Loucy (cell line): Measurements from ENCODE around the gene PACSIN3.

ENCODE experiments used
- H2AFZ ChIP-seq: fragments of 200-600 bp; sonication (generic); 2 replicates; pipeline ENCODE4 v1.6.0; 2016; ENCODE audit warnings: antibody characterized with exemption, mild to moderate bottlenecking, low read length, moderate library complexity
- H3F3A ChIP-seq: fragments of 200-600 bp; 2 replicates; pipeline ENCODE4 v1.6.0; 2016; ENCODE audit warnings: antibody characterized with exemption, low read depth, mild to moderate bottlenecking
- H3K27me3 ChIP-seq: fragments of 200-600 bp; sonication (generic); 2 replicates; pipeline ENCODE4 v1.6.1; 2014; ENCODE audit warnings: low read length, mild to moderate bottlenecking; ENCODE audit not compliant: insufficient read depth, poor library complexity, severe bottlenecking
- H3K36me3 ChIP-seq: fragments of 200-600 bp; sonication (generic); 2 replicates; pipeline ENCODE4 v1.6.1; 2016; ENCODE audit warnings: low read length; ENCODE audit not compliant: insufficient read depth
- H3K4me1 ChIP-seq: fragments of 200-600 bp; sonication (generic); 2 replicates; pipeline ENCODE4 v1.5.1; 2014; ENCODE audit warnings: low read length, mild to moderate bottlenecking; ENCODE audit not compliant: insufficient read depth, poor library complexity, severe bottlenecking
- H3K4me2 ChIP-seq: fragments of 200-600 bp; sonication (generic); 2 replicates; pipeline ENCODE4 v1.6.0; 2014; ENCODE audit warnings: antibody characterized with exemption, low read length, low read depth, mild to moderate bottlenecking; ENCODE audit not compliant: poor library complexity, severe bottlenecking
- H3K4me3 ChIP-seq: fragments of 200-600 bp; sonication (generic); 2 replicates; pipeline ENCODE4 v1.5.1; 2014; ENCODE audit warnings: low read length, mild to moderate bottlenecking, mixed read lengths; ENCODE audit not compliant: poor library complexity, severe bottlenecking
- H3K79me2 ChIP-seq: fragments of 200-600 bp; sonication (generic); 2 replicates; pipeline ENCODE4 v1.6.1; 2014; ENCODE audit warnings: low read length; ENCODE audit not compliant: insufficient read depth
- H3K9ac ChIP-seq: fragments of 200-600 bp; sonication (generic); 2 replicates; pipeline ENCODE4 v1.6.0; 2014; ENCODE audit warnings: mild to moderate bottlenecking, low read depth, low read length, moderate library complexity; ENCODE audit not compliant: poor library complexity, severe bottlenecking
- H3K9me2 ChIP-seq: fragments of 200-600 bp; sonication (generic); replicated peaks from 2 replicates; pipeline ENCODE4 v1.6.1; 2016; ENCODE audit warnings: low read depth, low read length, mixed read lengths
- H3K9me3 ChIP-seq: fragments of 200-600 bp; sonication (generic); 2 replicates; pipeline ENCODE4 v1.6.1; 2014; ENCODE audit warnings: mild to moderate bottlenecking, antibody characterized with exemption, low read length, low read depth; ENCODE audit not compliant: insufficient read depth
- H4K20me1 ChIP-seq: fragments of 200-600 bp; sonication (generic); 2 replicates; pipeline ENCODE4 v1.6.0; 2014; ENCODE audit warnings: antibody characterized with exemption, low read length, mild to moderate bottlenecking; ENCODE audit not compliant: insufficient read depth, poor library complexity, severe bottlenecking
- CTCF ChIP-seq: fragments of 200-600 bp; sonication (generic); conservative IDR thresholded peaks from 2 replicates; pipeline ENCODE4 v1.5.1; 2014; ENCODE audit warnings: mild to moderate bottlenecking, antibody characterized with exemption, low read length
- EZH2phosphoT487 ChIP-seq: fragments of 200-600 bp; IDR thresholded peaks from 2 replicates; pipeline ENCODE4 v1.6.1; 2018; ENCODE audit warnings: antibody characterized with exemption, mild to moderate bottlenecking, moderate library complexity, borderline replicate concordance

Gene PACSIN3

GRCh38 chr11:47154616-47155570 lies 31.3 kb downstream of the PACSIN3 start:
- Histone ChIP-seq H2AFZ (peak overlapping the region; percentile 10; the same call in 1 of the 2 replicates), H3K79me2 (no peaks in the 10 kb centered on the region), H3K4me3 (peak overlapping the region; percentile 56), H3F3A (no peaks in the 10 kb centered on the region), H3K9me2 (no peaks in the 10 kb centered on the region), H3K9ac (peak overlapping the region; percentile 37), H3K9me3 (no peaks in the 10 kb centered on the region), H4K20me1 (no peaks in the 10 kb centered on the region), H3K4me2 (peak overlapping the region; percentile 80), H3K27me3 (no peaks in the 10 kb centered on the region), H3K36me3 (no peaks in the 10 kb centered on the region; the same call in 1 of the 2 replicates), H3K4me1 (peaks cover 38% of the 10 kb centered on the region)
- TF ChIP-seq EZH2phosphoT487 (no peak), CTCF (no peak)

GRCh38 chr11:47152953-47153950 lies 33.0 kb downstream of the PACSIN3 start:
- no peaks in the 10 kb centered on the region for H3K9me2 ChIP-seq
- H3K4me3 ChIP-seq, result no peak overlapping the region
- no peaks in the 10 kb centered on the region for H3K9me3 ChIP-seq
- peaks cover 38% of the 10 kb centered on the region for H3K4me1 ChIP-seq
- no peaks in the 10 kb centered on the region for H3F3A ChIP-seq
- H4K20me1 ChIP-seq, result no peaks in the 10 kb centered on the region
- TF ChIP-seq EZH2phosphoT487 (no peak), CTCF (peak; percentile 99)
- H3K4me2 ChIP-seq, result peak overlapping the region; percentile 2
- peak overlapping the region; percentile 37 for H3K9ac ChIP-seq
- H2AFZ ChIP-seq, result no peak overlapping the region
- H3K36me3 ChIP-seq, result no peaks in the 10 kb centered on the region; the same call in 1 of the 2 replicates
- no peaks in the 10 kb centered on the region for H3K79me2 ChIP-seq
- H3K27me3 ChIP-seq, result no peaks in the 10 kb centered on the region

DNA sequence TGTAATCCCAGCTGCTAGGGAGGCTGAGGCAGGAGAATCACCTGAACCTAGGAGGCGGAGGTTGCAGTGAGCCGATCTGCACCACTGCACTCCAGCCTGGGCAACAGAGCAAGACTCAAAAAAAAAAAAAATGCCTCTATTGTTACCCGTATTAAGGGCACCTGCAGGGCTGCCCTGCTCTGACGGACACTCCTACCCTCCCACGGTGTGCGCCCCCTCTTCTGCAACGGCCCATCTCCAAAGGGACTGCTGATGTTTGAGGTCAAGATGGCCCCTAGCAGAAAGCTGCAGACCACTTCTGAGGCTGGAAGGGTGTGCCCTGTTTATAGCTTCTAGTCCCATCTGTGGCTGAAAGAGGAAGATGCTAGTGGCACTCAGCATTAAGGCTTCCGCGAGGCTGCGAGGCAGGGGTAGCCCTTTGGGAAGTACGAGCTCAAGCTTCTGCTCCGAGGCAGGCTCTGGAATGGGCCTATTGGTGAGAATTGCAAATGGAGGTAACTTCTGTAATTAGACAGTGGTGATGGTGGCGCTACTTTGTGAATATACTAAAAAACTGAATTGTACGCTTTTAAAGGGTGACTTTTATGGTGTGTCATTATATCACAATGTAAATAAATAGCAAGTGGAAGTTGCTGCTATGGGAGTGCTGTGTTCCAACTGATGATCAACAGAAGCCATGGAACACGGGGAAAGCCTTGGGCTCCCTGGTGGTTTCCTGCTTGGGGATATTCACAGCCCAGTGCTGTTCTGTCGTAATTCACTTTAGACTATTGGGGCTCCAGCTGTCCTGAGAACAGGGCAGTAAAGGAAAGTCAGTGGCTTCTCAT lies 33.9 kb downstream of the PACSIN3 start:
- H3K9me3 ChIP-seq, result no peaks in the 10 kb centered on the region
- TF ChIP-seq CTCF, result no peak
- no peak for TF ChIP-seq EZH2phosphoT487
- H3K4me2 ChIP-seq, result no peak overlapping the region
- no peak overlapping the region for H3K4me3 ChIP-seq
- H4K20me1 ChIP-seq, result no peaks in the 10 kb centered on the region
- H3K27me3 ChIP-seq, result no peaks in the 10 kb centered on the region
- no peaks in the 10 kb centered on the region; the same call in 1 of the 2 replicates for H3K36me3 ChIP-seq
- no peak overlapping the region for H2AFZ ChIP-seq
- peaks cover 38% of the 10 kb centered on the region for H3K4me1 ChIP-seq
- H3F3A ChIP-seq, result no peaks in the 10 kb centered on the region
- no peak overlapping the region for H3K9ac ChIP-seq
- no peaks in the 10 kb centered on the region for H3K79me2 ChIP-seq
- H3K9me2 ChIP-seq, result no peaks in the 10 kb centered on the region
